Hepatocyte (in vitro differentiated cells): ENCODE results near the gene LIME1. TPM values are rescaled to one million over a fixed set of nuclear protein-coding genes. Genes with fewer than 3 reads are reported as not detected.

Source experiments
- DNase-seq: peaks from one replicate; pipeline ENCODE4 v3.0.0-alpha.2; 2016; ENCODE audit warnings: low spot score
- H2AFZ ChIP-seq: fragments of 200-600 bp; sonication (generic); 2 replicates; pipeline ENCODE4 v1.6.0; 2016; ENCODE audit warnings: antibody characterized with exemption, mild to moderate bottlenecking
- H3K27ac ChIP-seq: fragments of 200-600 bp; sonication (generic); 2 replicates; pipeline ENCODE4 v1.5.1; 2016; ENCODE audit warnings: mild to moderate bottlenecking
- H3K27me3 ChIP-seq: fragments of 200-600 bp; sonication (generic); 2 replicates; pipeline ENCODE4 v1.6.1; 2016
- H3K36me3 ChIP-seq: fragments of 200-600 bp; sonication (generic); replicated peaks from 2 replicates; pipeline ENCODE4 v1.5.1; 2016; ENCODE audit warnings: low read depth; ENCODE audit not compliant: insufficient read depth
- H3K4me1 ChIP-seq: fragments of 200-600 bp; sonication (generic); 2 replicates; pipeline ENCODE4 v1.5.1; 2016; ENCODE audit warnings: mild to moderate bottlenecking, moderate library complexity; ENCODE audit not compliant: insufficient read depth
- H3K4me2 ChIP-seq: fragments of 200-600 bp; sonication (generic); 2 replicates; pipeline ENCODE4 v1.6.0; 2016
- H3K4me3 ChIP-seq: fragments of 200-600 bp; sonication (generic); 2 replicates; pipeline ENCODE4 v1.5.1; 2016; ENCODE audit warnings: mild to moderate bottlenecking
- H3K79me2 ChIP-seq: fragments of 200-600 bp; sonication (generic); 2 replicates; pipeline ENCODE4 v1.6.0; 2017; ENCODE audit warnings: mild to moderate bottlenecking
- H3K9me2 ChIP-seq: fragments of 200-600 bp; sonication (generic); replicated peaks from 2 replicates; pipeline ENCODE4 v1.6.0; 2017; ENCODE audit warnings: mild to moderate bottlenecking; ENCODE audit not compliant: insufficient read depth
- H3K9me3 ChIP-seq: fragments of 200-600 bp; sonication (generic); 2 replicates; pipeline ENCODE4 v1.5.1; 2016; ENCODE audit warnings: low read depth, mild to moderate bottlenecking
- H4K20me1 ChIP-seq: fragments of 200-600 bp; sonication (generic); 2 replicates; pipeline ENCODE4 v1.6.0; 2016; ENCODE audit warnings: mild to moderate bottlenecking; ENCODE audit not compliant: insufficient read depth, poor library complexity, severe bottlenecking
- CTCF ChIP-seq: fragments of 200-600 bp; sonication (generic); IDR thresholded peaks from 2 replicates; pipeline ENCODE4 v1.5.1; 2016; ENCODE audit warnings: antibody characterized with exemption, mild to moderate bottlenecking; ENCODE audit not compliant: poor library complexity
- EZH2 ChIP-seq: fragments of 200-600 bp; sonication (generic); IDR thresholded peaks from 2 replicates; pipeline ENCODE4 v1.6.1; 2016; ENCODE audit warnings: antibody characterized with exemption, mild to moderate bottlenecking, borderline replicate concordance
- EZH2phosphoT487 ChIP-seq: fragments of 200-600 bp; sonication (generic); IDR thresholded peaks from one replicate; pipeline ENCODE4 v1.6.1; 2018; ENCODE audit warnings: antibody characterized with exemption, mild to moderate bottlenecking, low read depth, moderate library complexity; ENCODE audit not compliant: unreplicated experiment, severe bottlenecking
- WGBS: methylation state at CpG from one replicate; pipeline ENCODE4 v1.1.6; 2016; ENCODE audit warnings: low lambda C conversion rate; ENCODE audit errors: missing lambda C conversion rate; 5-methylcytosine and 5-hydroxymethylcytosine counted together
- polyA plus RNA-seq: library from polyadenylated mRNA; unstranded; fragments of >200 nt; fragmentation: Nextera tagmentation; extraction: Ambion mirVana; gene quantifications from 2 replicates; pipeline ENCODE4 v1.2.1, GENCODE V29; 2016
- total RNA-seq: library from RNA; depleted of rRNA; stranded (reverse); fragments of >200 nt; gene quantifications from 2 replicates; pipeline ENCODE4 v1.2.3, GENCODE V29; 2014

LIME1 gene
- total and polyA plus RNA-seq, 2 experiments from 2014 or later = 11.7 to 20.7 TPM

- Histone ChIP-seq H3K27me3 (no peaks in the 10 kb centered on the region), H3K9me2 (no peaks in the 10 kb centered on the region), H3K9me3 (no peaks in the 10 kb centered on the region), H3K36me3 (no peaks in the 10 kb centered on the region), H3K4me1 (no peaks in the 10 kb centered on the region), H3K4me2 (no peak overlapping the region), H3K4me3 (no peak overlapping the region), H2AFZ (no peak overlapping the region), H3K79me2 (no peaks in the 10 kb centered on the region), H3K27ac (no peak overlapping the region), H4K20me1 (no peaks in the 10 kb centered on the region)
- DNase-seq = no peak
- no peak for TF ChIP-seq EZH2phosphoT487
- TF ChIP-seq CTCF = no peak
- WGBS = 96% methylated on average over 22 of the region's 44 CpGs
Measured at GRCh38 chr20:63689046-63690002, 47.1 kb upstream of the LIME1 start.

GRCh38 chr20:63690003-63690897 is 46.2 kb upstream of the LIME1 start:
- Histone ChIP-seq H4K20me1 (no peaks in the 10 kb centered on the region), H2AFZ (no peak overlapping the region), H3K4me3 (no peak overlapping the region), H3K36me3 (no peaks in the 10 kb centered on the region), H3K4me2 (no peak overlapping the region), H3K79me2 (no peaks in the 10 kb centered on the region), H3K27me3 (no peaks in the 10 kb centered on the region), H3K9me3 (no peaks in the 10 kb centered on the region), H3K9me2 (no peaks in the 10 kb centered on the region), H3K27ac (no peak overlapping the region), H3K4me1 (no peaks in the 10 kb centered on the region)
- whole genome bisulfite sequencing = 96% methylated on average over 39 of the region's 40 CpGs
- DNase-seq = no peak
- TF ChIP-seq CTCF = no peak
- no peak for TF ChIP-seq EZH2phosphoT487
- no peak for TF ChIP-seq EZH2

- no peaks in the 10 kb centered on the region for H3K36me3 ChIP-seq
- no peaks in the 10 kb centered on the region for H3K27me3 ChIP-seq
- no peaks in the 10 kb centered on the region for H3K4me1 ChIP-seq
- WGBS = 94% methylated on average over 24 of the region's 24 CpGs
- no peaks in the 10 kb centered on the region for H3K9me2 ChIP-seq
- no peaks in the 10 kb centered on the region for H3K9me3 ChIP-seq
- no peak overlapping the region for H3K4me2 ChIP-seq
- H2AFZ ChIP-seq = no peak overlapping the region
- H3K27ac ChIP-seq = no peak overlapping the region
- H3K79me2 ChIP-seq = no peaks in the 10 kb centered on the region
- H3K4me3 ChIP-seq = no peak overlapping the region
- no peak for DNase-seq
- H4K20me1 ChIP-seq = no peaks in the 10 kb centered on the region
- TF ChIP-seq CTCF (no peak), EZH2 (no peak), EZH2phosphoT487 (no peak)
Measured at GRCh38 chr20:63690898-63691710, 45.4 kb upstream of the LIME1 start.
